ENCODE measurements around the gene ZNF566.

- no peak for TF ChIP-seq ZFP30 (CRISPR knock-in tag; IDR thresholded peaks at IDR 0.05)
- no peak for TF ChIP-seq CSDC2 (CRISPR knock-in tag; IDR thresholded peaks at IDR 0.05)
- TF ChIP-seq ZNF8 (CRISPR knock-in tag; IDR thresholded peaks at IDR 0.05): no peak
- TF ChIP-seq, protein P1, sequence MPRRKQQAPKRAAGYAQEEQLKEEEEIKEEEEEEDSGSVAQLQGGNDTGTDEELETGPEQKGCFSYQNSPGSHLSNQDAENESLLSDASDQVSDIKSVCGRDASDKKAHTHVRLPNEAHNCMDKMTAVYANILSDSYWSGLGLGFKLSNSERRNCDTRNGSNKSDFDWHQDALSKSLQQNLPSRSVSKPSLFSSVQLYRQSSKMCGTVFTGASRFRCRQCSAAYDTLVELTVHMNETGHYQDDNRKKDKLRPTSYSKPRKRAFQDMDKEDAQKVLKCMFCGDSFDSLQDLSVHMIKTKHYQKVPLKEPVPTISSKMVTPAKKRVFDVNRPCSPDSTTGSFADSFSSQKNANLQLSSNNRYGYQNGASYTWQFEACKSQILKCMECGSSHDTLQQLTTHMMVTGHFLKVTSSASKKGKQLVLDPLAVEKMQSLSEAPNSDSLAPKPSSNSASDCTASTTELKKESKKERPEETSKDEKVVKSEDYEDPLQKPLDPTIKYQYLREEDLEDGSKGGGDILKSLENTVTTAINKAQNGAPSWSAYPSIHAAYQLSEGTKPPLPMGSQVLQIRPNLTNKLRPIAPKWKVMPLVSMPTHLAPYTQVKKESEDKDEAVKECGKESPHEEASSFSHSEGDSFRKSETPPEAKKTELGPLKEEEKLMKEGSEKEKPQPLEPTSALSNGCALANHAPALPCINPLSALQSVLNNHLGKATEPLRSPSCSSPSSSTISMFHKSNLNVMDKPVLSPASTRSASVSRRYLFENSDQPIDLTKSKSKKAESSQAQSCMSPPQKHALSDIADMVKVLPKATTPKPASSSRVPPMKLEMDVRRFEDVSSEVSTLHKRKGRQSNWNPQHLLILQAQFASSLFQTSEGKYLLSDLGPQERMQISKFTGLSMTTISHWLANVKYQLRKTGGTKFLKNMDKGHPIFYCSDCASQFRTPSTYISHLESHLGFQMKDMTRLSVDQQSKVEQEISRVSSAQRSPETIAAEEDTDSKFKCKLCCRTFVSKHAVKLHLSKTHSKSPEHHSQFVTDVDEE (CRISPR knock-in tag; IDR thresholded peaks at IDR 0.05): no peak
- TF ChIP-seq ZFP3 (CRISPR knock-in tag; IDR thresholded peaks at IDR 0.05): no peak
- no peak for TF ChIP-seq PPARA (CRISPR knock-in tag; IDR thresholded peaks at IDR 0.05; ENCODE audit: borderline replicate concordance)
- TF ChIP-seq, protein P2, sequence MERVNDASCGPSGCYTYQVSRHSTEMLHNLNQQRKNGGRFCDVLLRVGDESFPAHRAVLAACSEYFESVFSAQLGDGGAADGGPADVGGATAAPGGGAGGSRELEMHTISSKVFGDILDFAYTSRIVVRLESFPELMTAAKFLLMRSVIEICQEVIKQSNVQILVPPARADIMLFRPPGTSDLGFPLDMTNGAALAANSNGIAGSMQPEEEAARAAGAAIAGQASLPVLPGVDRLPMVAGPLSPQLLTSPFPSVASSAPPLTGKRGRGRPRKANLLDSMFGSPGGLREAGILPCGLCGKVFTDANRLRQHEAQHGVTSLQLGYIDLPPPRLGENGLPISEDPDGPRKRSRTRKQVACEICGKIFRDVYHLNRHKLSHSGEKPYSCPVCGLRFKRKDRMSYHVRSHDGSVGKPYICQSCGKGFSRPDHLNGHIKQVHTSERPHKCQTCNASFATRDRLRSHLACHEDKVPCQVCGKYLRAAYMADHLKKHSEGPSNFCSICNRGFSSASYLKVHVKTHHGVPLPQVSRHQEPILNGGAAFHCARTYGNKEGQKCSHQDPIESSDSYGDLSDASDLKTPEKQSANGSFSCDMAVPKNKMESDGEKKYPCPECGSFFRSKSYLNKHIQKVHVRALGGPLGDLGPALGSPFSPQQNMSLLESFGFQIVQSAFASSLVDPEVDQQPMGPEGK (CRISPR knock-in tag; IDR thresholded peaks at IDR 0.05; ENCODE audit: borderline replicate concordance): no peak
- no peak for TF ChIP-seq BACH2 (CRISPR knock-in tag; IDR thresholded peaks at IDR 0.05; ENCODE audit: borderline replicate concordance)
- no peak for TF ChIP-seq ESRRG (CRISPR knock-in tag; IDR thresholded peaks at IDR 0.05)
Observed at GRCh38 chr19:36404498-36404897, 84.9 kb downstream of the ZNF566 start.
